Measurements from ENCODE around the gene AFM.
"Not testable (repeated sequence)": the region's sequence is repeated elsewhere in the genome, so short reads cannot be mapped to it uniquely, and the experiment has no call there.

Gene AFM

GRCh38 chr4:73508651-73509050 is 27.1 kb downstream of the AFM start:
- DNase-seq, result no peak

- DNase-seq, result no peak
These were observed 36.8 kb downstream of the AFM start for GRCh38 chr4:73518340-73518739.

- no peak for DNase-seq
These were observed 39.3 kb downstream of the AFM start for GRCh38 chr4:73520821-73521220.

GRCh38 chr4:73523126-73523525 is 41.6 kb downstream of the AFM start:
- no peak for DNase-seq

GRCh38 chr4:73525611-73526010 is 44.1 kb downstream of the AFM start:
- no peak for DNase-seq

GRCh38 chr4:73527196-73527595 is 45.7 kb downstream of the AFM start:
- no peak for DNase-seq

GRCh38 chr4:73528171-73528570 is 46.6 kb downstream of the AFM start:
- DNase-seq, result no peak

GRCh38 chr4:73533515-73534422 is 52.2 kb downstream of the AFM start:
- DNase-seq, result no peak

GRCh38 chr4:73538162-73538561 is 56.6 kb downstream of the AFM start:
- DNase-seq, result no peak

GRCh38 chr4:73539386-73539785 is 57.8 kb downstream of the AFM start:
- no peak for DNase-seq

GRCh38 chr4:73540826-73541225 is 59.3 kb downstream of the AFM start:
- no peak for DNase-seq

- DNase-seq, result no peak
These were observed 59.7 kb downstream of the AFM start for GRCh38 chr4:73541251-73541650.

- DNase-seq, result no peak
These were observed 63.1 kb downstream of the AFM start for GRCh38 chr4:73544620-73545019.

GRCh38 chr4:73550865-73551264 is 69.3 kb downstream of the AFM start:
- not testable (repeated sequence) for DNase-seq

All from inflammatory macrophage (primary cell).